OCI-LY7 (cell line): ENCODE data around the gene ERN1.

Experiments
- EZH2phosphoT487 ChIP-seq: fragments of 200-600 bp; sonication (generic); IDR thresholded peaks from 2 replicates; pipeline ENCODE4 v1.6.1; 2018; ENCODE audit warnings: low read depth, borderline replicate concordance, mild to moderate bottlenecking, mixed run types, antibody characterized with exemption, low read length, moderate library complexity, mixed read lengths
- TF ChIP-seq, protein P1 (sequence below): fragments of 200-600 bp; sonication (generic); conservative IDR thresholded peaks from 2 replicates; pipeline ENCODE4 v1.5.1; 2014; ENCODE audit warnings: mild to moderate bottlenecking, antibody characterized with exemption, low read length, moderate library complexity, mixed read lengths

DNA sequence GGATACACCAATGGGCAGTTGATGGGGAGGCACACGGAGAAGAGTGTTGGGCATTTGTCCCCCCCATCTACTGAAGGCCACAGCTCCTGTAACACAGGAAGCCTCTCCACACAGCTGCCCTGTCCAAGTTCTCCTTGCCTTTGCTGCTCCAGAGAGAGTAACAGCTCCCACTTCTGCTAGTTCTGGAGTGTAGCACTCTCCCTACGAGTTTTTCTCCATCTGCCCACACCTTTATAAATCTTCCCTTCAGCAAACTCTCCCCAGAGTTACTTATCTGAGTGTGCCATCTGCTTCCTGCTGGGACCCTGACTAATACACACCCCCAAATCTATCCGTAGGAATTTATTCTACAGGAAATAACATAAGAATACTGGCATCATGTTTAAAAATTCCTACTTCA lies 42.6 kb upstream of the ERN1 start:
- TF ChIP-seq, protein P1, sequence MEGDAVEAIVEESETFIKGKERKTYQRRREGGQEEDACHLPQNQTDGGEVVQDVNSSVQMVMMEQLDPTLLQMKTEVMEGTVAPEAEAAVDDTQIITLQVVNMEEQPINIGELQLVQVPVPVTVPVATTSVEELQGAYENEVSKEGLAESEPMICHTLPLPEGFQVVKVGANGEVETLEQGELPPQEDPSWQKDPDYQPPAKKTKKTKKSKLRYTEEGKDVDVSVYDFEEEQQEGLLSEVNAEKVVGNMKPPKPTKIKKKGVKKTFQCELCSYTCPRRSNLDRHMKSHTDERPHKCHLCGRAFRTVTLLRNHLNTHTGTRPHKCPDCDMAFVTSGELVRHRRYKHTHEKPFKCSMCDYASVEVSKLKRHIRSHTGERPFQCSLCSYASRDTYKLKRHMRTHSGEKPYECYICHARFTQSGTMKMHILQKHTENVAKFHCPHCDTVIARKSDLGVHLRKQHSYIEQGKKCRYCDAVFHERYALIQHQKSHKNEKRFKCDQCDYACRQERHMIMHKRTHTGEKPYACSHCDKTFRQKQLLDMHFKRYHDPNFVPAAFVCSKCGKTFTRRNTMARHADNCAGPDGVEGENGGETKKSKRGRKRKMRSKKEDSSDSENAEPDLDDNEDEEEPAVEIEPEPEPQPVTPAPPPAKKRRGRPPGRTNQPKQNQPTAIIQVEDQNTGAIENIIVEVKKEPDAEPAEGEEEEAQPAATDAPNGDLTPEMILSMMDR = no peak
- TF ChIP-seq EZH2phosphoT487 = no peak
